GM12878 (cell line): ENCODE results near the gene MIEN1. TPM values are rescaled to one million over a fixed set of nuclear protein-coding genes. Genes with fewer than 3 reads are reported as not detected.

ENCODE experiments used
- ATAC-seq: fragments of 200-7000 bp; cut with Tn5 transposase; 3 replicates; pipeline ENCODE4 v1.9.1; 2020; ENCODE audit warnings: mild to moderate bottlenecking, moderate library complexity
- BruUV-seq: library from RNA; stranded (reverse); fragments of 400-500 nt; replicated peaks from 2 replicates; lab custom pipeline; 2021; lab: Mats Ljungman, UMichigan
- CTCF ChIA-PET: fragments of 300-600 bp; sonication (Branson Sonifier 250); formaldehyde crosslinking; extraction: SDS; loops from one replicate; lab custom pipeline; 2021; ENCODE audit warnings: inconsistent platforms; lab: Yijun Ruan, JAX
- POLR2A ChIA-PET: fragments of 350-600 bp; formaldehyde crosslinking; extraction: SDS; loops from one replicate; lab custom pipeline; 2021; ENCODE audit warnings: inconsistent platforms; lab: Charles Lee
- RAD21 ChIA-PET: fragments of 300-600 bp; sonication (Branson Sonifier 250); formaldehyde crosslinking; loops from one replicate; lab custom pipeline; 2023; ENCODE audit warnings: antibody characterized with exemption; ENCODE audit not compliant: unreplicated experiment; lab: Charles Lee
- SMC1A ChIA-PET: fragments of 300-600 bp; sonication (Branson Sonifier 250); formaldehyde crosslinking; loops from one replicate; lab custom pipeline; 2023; ENCODE audit not compliant: unreplicated experiment, uncharacterized antibody; lab: Charles Lee
- DNase-seq: peaks from one replicate; pipeline ENCODE4 v3.0.0-alpha.2; 2011; ENCODE audit warnings: low read depth, low spot score
- FAIRE-seq: peaks from 3 replicates; lab custom pipeline; 2011; peaks lifted over from hg19 to GRCh38; lab: Jason Lieb, UNC
- H2AFZ ChIP-seq: 2 replicates; pipeline ENCODE4 v1.6.0; 2011; ENCODE audit warnings: low read depth, low read length, control low read depth; ENCODE audit not compliant: control insufficient read depth
- H3K27ac ChIP-seq: 2 replicates; pipeline ENCODE4 v1.5.1; 2011; ENCODE audit warnings: control low read depth; ENCODE audit not compliant: control insufficient read depth, insufficient read depth
- H3K27me3 ChIP-seq, 2 experiments: replicated peaks in 1 of 2; 2 replicates each; pipeline versions ENCODE4 v1.6.0 to v1.6.1; 2011; ENCODE audit warnings: low read length in 1 of 2; ENCODE audit not compliant: control insufficient read depth in 2 of 2, insufficient read depth in 2 of 2
- H3K36me3 ChIP-seq, 2 experiments: 2 replicates each; pipeline ENCODE4 v1.5.1; 2011; ENCODE audit warnings: low read length in 1 of 2; ENCODE audit not compliant: control insufficient read depth in 2 of 2, insufficient read depth in 2 of 2
- H3K4me1 ChIP-seq: 2 replicates; pipeline ENCODE4 v1.6.1; 2011; ENCODE audit warnings: mild to moderate bottlenecking, low read length, moderate library complexity, mixed read lengths; ENCODE audit not compliant: control insufficient read depth, insufficient read depth
- H3K4me2 ChIP-seq: 2 replicates; pipeline ENCODE4 v1.6.0; 2011; ENCODE audit warnings: control low read depth; ENCODE audit not compliant: control insufficient read depth, insufficient read depth
- H3K4me3 ChIP-seq: fragments of 200-600 bp; sonication (generic); 2 replicates; pipeline ENCODE4 v1.5.1; 2016
- H3K79me2 ChIP-seq: 2 replicates; pipeline ENCODE4 v1.6.0; 2011; ENCODE audit warnings: low read length; ENCODE audit not compliant: control insufficient read depth, insufficient read depth
- H3K9ac ChIP-seq: 2 replicates; pipeline ENCODE4 v1.8.0; 2011; ENCODE audit warnings: low read length, control low read depth, mixed read lengths; ENCODE audit not compliant: control insufficient read depth, insufficient read depth
- H3K9me3 ChIP-seq: replicated peaks from 3 replicates; pipeline ENCODE4 v1.5.1; 2011; ENCODE audit warnings: mild to moderate bottlenecking, low read length; ENCODE audit not compliant: control insufficient read depth, insufficient read depth
- H4K20me1 ChIP-seq: 2 replicates; pipeline ENCODE4 v1.6.0; 2011; ENCODE audit not compliant: control insufficient read depth, insufficient read depth
- CHD2 ChIP-seq: IDR thresholded peaks from 2 replicates; pipeline ENCODE4 v1.6.1; 2011; ENCODE audit warnings: low read depth, low read length, improper control_type of control experiment, borderline replicate concordance
- MTA2 ChIP-seq: fragments of 450-650 bp; IDR thresholded peaks from 2 replicates; pipeline ENCODE4 v1.6.1; 2016; ENCODE audit warnings: low read depth, mild to moderate bottlenecking, moderate library complexity
- SMAD1 ChIP-seq: fragments of 450-650 bp; IDR thresholded peaks from 2 replicates; pipeline ENCODE4 v1.6.1; 2018; ENCODE audit warnings: mild to moderate bottlenecking, low read depth; ENCODE audit not compliant: partially characterized antibody
- SUZ12 ChIP-seq: fragments of 200-600 bp; sonication (generic); IDR thresholded peaks from one replicate; pipeline ENCODE4 v1.6.1; 2018; ENCODE audit warnings: antibody characterized with exemption, mild to moderate bottlenecking; ENCODE audit not compliant: unreplicated experiment
- WGBS: methylation state at CpG from one replicate; pipeline ENCODE4 v1.1.6; 2016; ENCODE audit warnings: low lambda C conversion rate; ENCODE audit not compliant: insufficient replicate concordance, insufficient coverage; ENCODE audit errors: missing lambda C conversion rate; 5-methylcytosine and 5-hydroxymethylcytosine counted together
- in situ Hi-C: fragments of 300-500 bp; cut with MboI; formaldehyde crosslinking; loops from 9 replicates; pipeline ENCODE4 v1.14.3; 2018; ENCODE audit warnings: mixed read lengths
- intact Hi-C: fragments of 100-400 bp; cut with micrococcal nuclease; formaldehyde crosslinking; loops from one replicate; pipeline ENCODE4 v1.14.2; 2022; ENCODE audit not compliant: unreplicated experiment
- polyA plus RNA-seq, 11 experiments: library from polyadenylated mRNA; depleted of rRNA in 4 of 11; unstranded in 6 of 11; stranded (reverse) in 5 of 11; fragments of >200 nt; fragmentation: Nextera tagmentation in 4 of 11; fragmentation: Illumina TruSeq in 1 of 11; extraction: Ambion mirVana in 4 of 11; extraction: Trizol in 1 of 11; gene quantifications; 1 replicate in 1 of 11; 2 replicates in 10 of 11; pipeline versions ENCODE4 v1.2.1 to v1.2.3, GENCODE V29; 2011 to 2016; ENCODE audit warnings: inconsistent platforms in 2 of 11, missing spikeins in 2 of 11, low read depth in 1 of 11
- total RNA-seq, 4 experiments: library from RNA; depleted of rRNA in 3 of 4; stranded (reverse); fragments of >200 nt in 3 of 4; fragmentation: Illumina TruSeq in 1 of 4; extraction: Trizol in 1 of 4; gene quantifications; 2 replicates each; pipeline versions ENCODE4 v1.2.1 to v1.2.3, GENCODE V29; 2013 to 2021
- TF ChIP-seq, protein P1 (sequence below): fragments of 450-650 bp; formaldehyde crosslinking; IDR thresholded peaks from 2 replicates; pipeline ENCODE4 v1.5.0; 2022; ENCODE audit warnings: mild to moderate bottlenecking, missing genetic modification characterization
- TF ChIP-seq, protein P2 (sequence below): fragments of 450-650 bp; conservative IDR thresholded peaks from 2 replicates; pipeline ENCODE4 v1.6.1; 2017; ENCODE audit warnings: mild to moderate bottlenecking, moderate library complexity

MIEN1 gene
- total and polyA plus RNA-seq, 10 of the 15 experiments (the other 5 are each of a cell fraction or from before 2014, with no cell fraction given): 24.9 to 89.1 (median 47.7) TPM

DNA sequence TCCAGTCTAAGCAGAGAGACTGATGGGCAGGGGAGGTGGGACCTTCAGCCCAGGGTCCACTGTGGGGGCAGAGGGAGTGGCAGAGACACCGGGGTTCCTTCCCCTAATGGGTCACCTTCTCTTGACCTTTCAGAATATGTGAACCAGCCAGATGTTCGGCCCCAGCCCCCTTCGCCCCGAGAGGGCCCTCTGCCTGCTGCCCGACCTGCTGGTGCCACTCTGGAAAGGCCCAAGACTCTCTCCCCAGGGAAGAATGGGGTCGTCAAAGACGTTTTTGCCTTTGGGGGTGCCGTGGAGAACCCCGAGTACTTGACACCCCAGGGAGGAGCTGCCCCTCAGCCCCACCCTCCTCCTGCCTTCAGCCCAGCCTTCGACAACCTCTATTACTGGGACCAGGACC lies 2.8 kb downstream of the MIEN1 start:
- Histone ChIP-seq H4K20me1 (no peaks in the 10 kb centered on the region), H3K4me1 (peaks cover 3% of the 10 kb centered on the region; the same call in 1 of the 2 replicates), H2AFZ (no peak overlapping the region), H3K27me3 (no peaks in the 10 kb centered on the region), H3K27ac (no peak overlapping the region), H3K79me2 (peaks cover 7% of the 10 kb centered on the region), H3K9ac (no peak overlapping the region)
- no peak for FAIRE-seq
- WGBS: 76% methylated on average over 10 of the region's 10 CpGs
- POLR2A ChIA-PET: no interaction called here
- DNase-seq: no peak
- TF ChIP-seq MTA2: no peak
- TF ChIP-seq, protein P1, sequence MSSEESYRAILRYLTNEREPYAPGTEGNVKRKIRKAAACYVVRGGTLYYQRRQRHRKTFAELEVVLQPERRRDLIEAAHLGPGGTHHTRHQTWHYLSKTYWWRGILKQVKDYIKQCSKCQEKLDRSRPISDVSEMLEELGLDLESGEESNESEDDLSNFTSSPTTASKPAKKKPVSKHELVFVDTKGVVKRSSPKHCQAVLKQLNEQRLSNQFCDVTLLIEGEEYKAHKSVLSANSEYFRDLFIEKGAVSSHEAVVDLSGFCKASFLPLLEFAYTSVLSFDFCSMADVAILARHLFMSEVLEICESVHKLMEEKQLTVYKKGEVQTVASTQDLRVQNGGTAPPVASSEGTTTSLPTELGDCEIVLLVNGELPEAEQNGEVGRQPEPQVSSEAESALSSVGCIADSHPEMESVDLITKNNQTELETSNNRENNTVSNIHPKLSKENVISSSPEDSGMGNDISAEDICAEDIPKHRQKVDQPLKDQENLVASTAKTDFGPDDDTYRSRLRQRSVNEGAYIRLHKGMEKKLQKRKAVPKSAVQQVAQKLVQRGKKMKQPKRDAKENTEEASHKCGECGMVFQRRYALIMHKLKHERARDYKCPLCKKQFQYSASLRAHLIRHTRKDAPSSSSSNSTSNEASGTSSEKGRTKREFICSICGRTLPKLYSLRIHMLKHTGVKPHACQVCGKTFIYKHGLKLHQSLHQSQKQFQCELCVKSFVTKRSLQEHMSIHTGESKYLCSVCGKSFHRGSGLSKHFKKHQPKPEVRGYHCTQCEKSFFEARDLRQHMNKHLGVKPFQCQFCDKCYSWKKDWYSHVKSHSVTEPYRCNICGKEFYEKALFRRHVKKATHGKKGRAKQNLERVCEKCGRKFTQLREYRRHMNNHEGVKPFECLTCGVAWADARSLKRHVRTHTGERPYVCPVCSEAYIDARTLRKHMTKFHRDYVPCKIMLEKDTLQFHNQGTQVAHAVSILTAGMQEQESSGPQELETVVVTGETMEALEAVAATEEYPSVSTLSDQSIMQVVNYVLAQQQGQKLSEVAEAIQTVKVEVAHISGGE: no peak
- TF ChIP-seq SMAD1: no peak
- no peak for TF ChIP-seq SUZ12
- no peak for TF ChIP-seq CHD2
- TF ChIP-seq, protein P2, sequence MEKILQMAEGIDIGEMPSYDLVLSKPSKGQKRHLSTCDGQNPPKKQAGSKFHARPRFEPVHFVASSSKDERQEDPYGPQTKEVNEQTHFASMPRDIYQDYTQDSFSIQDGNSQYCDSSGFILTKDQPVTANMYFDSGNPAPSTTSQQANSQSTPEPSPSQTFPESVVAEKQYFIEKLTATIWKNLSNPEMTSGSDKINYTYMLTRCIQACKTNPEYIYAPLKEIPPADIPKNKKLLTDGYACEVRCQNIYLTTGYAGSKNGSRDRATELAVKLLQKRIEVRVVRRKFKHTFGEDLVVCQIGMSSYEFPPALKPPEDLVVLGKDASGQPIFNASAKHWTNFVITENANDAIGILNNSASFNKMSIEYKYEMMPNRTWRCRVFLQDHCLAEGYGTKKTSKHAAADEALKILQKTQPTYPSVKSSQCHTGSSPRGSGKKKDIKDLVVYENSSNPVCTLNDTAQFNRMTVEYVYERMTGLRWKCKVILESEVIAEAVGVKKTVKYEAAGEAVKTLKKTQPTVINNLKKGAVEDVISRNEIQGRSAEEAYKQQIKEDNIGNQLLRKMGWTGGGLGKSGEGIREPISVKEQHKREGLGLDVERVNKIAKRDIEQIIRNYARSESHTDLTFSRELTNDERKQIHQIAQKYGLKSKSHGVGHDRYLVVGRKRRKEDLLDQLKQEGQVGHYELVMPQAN: no peak
- TF ChIP-seq, all 136 proteins: peak for 0
- in situ Hi-C loops: no loop called here
- ChIA-PET SMC1A (no interaction called here), RAD21 (no interaction called here), CTCF (interaction anchor here (5.6 kb wide), 1 partner anchor 74 kb away, joined by 53 read pairs; no protein-coding TSS in a partner anchor)
- Histone ChIP-seq H3K4me2 (no peak overlapping the region), H3K9me3 (no peaks in the 10 kb centered on the region), H3K4me3 (no peak overlapping the region), H3K36me3 (0 out of 4 replicates have a peak, but pooled peaks cover 0 to 3% of the 10 kb centered on the region in 2 experiments)
- intact Hi-C loops: no loop called here
- ATAC-seq: no peak
- BruUV-seq: no TSS peak
